Measurements from ENCODE around the gene SP5.
"Not testable (repeated sequence)": the region's sequence is repeated elsewhere in the genome, so short reads cannot be mapped to it uniquely, and the experiment has no call there.

SP5 gene

DNA sequence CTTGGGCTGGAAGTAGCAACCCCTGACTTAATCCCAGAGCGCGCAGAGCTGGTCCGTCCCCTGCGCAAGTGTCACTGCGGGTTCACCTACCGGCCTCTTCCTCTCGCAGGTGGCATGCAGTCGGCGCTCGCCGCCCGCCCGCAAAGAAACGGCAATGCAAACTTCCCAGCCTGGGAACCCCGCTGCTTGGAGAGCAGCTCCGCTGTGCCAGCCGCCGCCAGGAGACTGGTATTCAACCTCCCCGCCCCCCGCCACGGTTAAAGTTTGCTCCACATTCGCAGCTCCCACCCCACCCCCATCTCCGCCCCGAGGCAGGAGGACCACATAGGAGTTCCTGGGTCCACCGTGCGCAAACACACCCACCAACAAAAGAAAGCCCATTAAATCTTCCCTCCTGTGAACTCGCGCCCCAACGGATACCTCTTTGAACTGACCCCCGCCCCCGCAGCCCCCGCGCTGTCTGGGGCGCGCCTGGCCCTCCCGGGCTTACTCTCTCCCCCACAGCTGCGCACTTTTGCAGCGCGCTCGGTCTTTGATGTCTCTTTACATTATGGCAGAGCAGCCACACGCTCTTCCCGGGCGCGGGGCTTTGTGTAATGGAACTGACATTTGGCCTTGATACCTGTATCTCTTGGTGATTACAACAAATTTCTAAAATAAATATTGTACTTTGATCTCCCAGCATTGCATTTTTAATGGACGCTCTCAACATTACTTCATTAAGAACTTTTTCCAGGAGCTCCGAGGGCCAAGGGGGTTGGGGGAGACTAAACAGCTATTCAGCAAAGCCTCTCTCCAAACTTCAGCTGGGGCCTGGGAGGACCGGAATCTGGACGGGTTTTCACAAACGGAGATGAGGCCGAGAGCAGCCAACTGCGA lies 3.1 kb upstream of the SP5 start:
- DNase-seq: no peak

GRCh38 chr2:170712653-170713542 lies 2.2 kb upstream of the SP5 start:
- peak; percentile 62 for DNase-seq

- DNase-seq: peak; percentile 61
Observed at GRCh38 chr2:170713543-170714380, 1.4 kb upstream of the SP5 start.

- peak; percentile 62 for DNase-seq
Observed at GRCh38 chr2:170714381-170715061, 616 bp upstream of the SP5 start.

DNA sequence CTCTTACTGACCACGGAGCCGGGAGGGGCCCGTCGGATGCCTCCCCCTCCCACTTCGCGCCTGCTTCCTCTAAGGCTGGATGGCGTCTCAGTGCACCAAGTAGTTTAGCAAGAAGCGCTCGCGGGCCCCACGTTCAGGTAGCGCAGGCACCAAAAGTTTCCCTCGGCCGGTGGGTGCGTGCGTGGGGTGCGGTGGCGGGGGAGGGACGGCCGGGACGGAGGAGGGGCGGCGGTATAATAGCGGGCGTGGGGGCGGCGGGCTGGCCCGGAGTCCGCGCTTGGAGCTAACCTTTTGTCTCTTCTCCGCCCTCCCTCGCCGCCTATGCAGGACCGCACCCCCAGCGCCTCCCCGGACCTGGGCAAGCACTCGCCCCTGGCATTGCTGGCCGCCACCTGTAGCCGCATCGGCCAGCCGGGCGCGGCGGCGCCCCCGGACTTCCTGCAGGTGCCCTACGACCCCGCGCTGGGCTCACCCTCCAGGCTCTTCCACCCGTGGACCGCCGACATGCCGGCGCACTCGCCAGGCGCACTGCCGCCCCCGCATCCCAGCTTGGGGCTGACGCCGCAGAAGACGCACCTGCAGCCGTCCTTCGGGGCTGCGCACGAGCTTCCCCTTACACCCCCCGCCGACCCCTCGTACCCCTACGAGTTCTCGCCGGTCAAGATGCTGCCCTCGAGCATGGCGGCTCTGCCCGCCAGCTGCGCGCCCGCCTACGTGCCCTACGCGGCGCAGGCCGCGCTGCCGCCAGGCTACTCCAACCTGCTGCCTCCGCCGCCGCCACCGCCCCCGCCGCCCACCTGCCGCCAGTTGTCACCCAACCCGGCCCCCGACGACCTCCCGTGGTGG lies 1.0 kb downstream of the SP5 start:
- peak; percentile 60 for DNase-seq

- peak; percentile 73 for DNase-seq
Observed at GRCh38 chr2:170716851-170717598, 1.9 kb downstream of the SP5 start.

- DNase-seq: no peak
Observed at GRCh38 chr2:170717599-170717963, 2.4 kb downstream of the SP5 start.

DNA sequence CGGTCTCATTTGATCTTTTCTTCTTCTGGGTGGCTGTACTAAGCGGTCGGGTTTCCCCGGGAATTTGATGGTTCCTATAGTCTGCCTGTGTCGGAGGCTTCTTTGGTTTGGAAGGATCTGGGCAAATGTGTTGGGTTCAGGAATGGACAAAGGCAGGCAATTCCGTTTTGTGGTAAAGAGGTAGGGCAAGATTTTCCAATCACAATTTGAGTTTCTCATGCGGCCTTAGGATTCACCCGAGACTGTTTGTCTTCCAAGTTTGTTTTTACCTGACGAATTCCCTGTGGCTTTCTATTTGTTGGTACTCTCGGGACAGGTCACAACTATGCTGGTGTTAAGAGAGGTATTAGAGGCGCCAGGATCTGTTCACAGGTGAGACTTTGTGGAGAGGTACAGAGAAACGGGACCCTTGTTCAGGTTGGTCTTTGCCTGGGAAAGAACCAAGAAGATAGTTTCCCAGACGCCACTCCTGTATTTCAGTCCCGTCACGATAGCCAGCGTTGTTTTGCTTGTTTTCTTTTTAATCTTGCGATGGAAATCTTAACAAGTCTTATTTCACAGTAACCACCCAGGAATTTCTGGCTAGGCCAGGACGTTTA lies 3.0 kb downstream of the SP5 start:
- no peak for DNase-seq

DNA sequence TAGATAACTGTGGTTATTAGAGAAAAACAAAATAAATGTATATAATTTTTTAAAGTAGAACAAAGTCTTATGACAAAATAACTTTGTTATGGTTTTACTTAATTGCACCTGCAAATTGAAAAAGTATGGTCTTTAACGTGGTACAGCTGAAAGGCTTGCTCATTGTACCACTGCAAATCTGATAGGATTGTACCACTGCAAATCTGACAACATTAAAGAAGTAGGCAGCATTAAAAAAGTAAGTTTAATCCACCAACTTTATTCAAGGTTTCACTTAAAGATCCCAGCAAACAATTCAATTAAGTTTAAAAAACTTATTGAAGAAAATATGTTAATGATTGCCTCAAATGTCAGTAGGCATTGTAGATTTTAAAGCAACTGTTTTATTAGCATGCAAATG lies 4.7 kb downstream of the SP5 start:
- no peak for DNase-seq

GRCh38 chr2:170721678-170722077 lies 6.5 kb downstream of the SP5 start:
- DNase-seq: no peak

DNA sequence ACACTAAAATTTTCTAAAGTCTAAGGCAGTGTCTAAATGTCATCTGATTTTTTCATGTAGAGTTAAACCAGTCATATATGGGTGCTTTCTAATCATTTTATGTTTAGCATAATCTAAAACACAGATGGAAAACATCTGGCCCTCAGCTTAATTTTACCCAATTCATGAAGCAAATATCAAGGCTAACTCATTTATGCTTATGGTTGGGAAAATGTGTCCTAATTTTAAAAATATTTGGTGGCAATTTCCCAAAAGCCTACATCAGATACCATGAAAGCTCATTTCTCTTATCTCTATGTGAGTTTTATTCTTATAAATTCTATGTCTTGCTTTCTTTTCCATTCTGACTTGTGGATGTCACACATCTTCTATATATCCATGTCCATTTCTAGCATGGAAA lies 7.2 kb downstream of the SP5 start:
- no peak for DNase-seq

GRCh38 chr2:170723446-170723958 lies 8.4 kb downstream of the SP5 start:
- DNase-seq: no peak

DNA sequence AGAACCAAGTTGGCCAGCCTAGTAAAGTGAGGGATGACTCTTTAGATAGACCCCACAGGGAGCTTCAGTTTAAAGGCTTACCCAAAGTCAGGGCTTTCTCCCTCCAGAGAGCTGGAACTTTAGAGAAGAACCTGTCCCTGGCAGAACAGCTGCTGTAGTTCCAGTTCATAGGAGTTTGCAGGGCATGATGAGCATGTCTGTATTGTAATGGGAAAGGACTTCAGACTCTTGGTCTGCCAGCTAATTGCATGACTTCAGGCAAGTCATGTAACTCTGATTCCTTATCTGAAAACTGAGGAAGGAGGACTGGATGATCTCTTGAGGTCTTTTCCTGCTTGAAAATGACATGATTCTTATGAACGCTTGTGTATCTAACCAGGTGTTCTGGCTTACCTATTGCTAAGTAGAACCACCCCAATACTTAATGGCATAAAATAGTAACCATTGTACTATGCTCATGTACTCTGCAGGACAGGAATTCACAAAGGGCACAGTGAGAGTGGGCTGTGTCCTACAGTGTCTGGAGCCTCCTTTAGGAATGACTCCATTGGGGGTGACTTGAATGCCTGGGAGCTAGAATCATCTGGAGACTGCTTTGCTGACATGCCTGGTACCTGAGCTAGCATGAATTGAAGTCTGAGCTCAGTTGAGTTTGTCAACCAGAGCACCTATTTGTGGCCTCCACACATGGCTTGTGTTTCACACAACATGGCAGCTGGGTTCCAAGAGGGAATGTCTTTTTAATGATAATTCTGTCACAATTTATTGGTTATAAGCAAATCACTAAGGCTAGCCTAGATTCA lies 18.9 kb downstream of the SP5 start:
- no peak for DNase-seq

DNA sequence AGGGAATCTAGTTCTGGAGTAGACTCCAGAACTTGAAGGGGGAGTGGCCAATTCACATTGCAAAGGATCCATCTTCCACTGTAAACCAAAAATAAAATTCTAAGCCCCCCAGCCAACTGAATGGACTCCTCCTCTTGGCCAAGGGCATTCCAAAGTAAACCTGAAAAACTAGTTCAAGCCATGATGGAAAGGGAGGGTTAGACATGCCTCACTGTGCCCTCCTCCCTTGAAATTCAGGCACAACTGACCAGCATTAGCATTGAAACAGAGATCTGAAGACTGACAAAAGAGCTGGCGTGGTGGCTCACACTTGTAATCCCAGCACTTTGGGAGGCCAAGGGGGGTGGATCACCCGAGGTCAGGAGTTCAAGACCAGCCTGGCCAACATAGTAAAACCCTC lies 19.5 kb downstream of the SP5 start:
- DNase-seq: not testable (repeated sequence)

- no peak for DNase-seq
Observed at GRCh38 chr2:170736628-170737027, 21.5 kb downstream of the SP5 start.

DNA sequence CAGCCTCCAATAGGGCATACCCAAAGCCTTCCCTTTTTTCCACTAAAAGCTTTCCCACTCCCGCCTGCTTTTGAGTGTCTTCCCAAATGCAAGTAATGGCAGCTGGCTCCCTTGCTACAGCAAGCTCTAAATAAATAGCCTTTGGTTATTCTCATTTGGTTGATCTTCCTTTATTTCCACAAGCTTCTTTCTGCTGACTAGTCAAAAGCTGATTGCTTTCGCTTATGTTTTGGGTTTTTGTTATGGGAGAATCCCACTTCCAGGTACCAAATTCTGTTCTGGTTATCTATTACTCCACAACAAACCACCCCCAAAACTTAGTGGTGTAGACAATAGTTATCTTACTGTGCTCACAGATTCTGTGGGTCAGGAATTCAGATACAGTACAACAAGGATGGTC lies 22.3 kb downstream of the SP5 start:
- no peak for DNase-seq

DNA sequence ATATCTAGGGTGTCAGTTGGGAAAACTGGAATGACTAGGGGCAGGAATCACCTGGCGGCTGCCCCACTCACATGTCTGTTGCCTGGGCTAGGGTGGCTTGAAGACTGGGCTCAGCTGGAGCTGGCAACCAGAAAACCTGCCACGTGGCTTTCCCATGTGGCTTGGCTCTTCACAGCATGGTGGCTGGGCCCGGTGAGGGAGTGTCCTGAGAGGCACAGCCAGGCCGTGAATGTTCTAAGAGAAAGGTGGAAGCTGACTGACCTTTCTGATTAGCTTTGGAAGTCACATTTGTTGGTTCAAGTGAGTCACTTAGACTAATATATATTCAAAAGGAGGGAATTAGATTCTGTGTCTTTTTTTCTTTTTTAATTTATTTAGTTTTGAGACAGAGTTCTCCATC lies 22.7 kb downstream of the SP5 start:
- no peak for DNase-seq

- no peak for DNase-seq
Observed at GRCh38 chr2:170739048-170739447, 23.9 kb downstream of the SP5 start.

- no peak for DNase-seq
Observed at GRCh38 chr2:170739507-170740046, 24.4 kb downstream of the SP5 start.

All from activated CD8-positive, alpha-beta memory T cell treated with anti-CD3 and anti-CD28 coated beads for 24 hours (primary cell).